Stimulated activated CD8-positive, alpha-beta memory T cell treated with anti-CD3 and anti-CD28 coated beads, Interleukin-12 subunit alpha, Interleukin-12 subunit beta, amount 100 ng/mL, for 4 hours (primary cell): ENCODE measurements around the gene POMGNT1.
A peak's percentile ranks its signal among the peaks of the same experiment; 100 is the strongest.
"Not testable (repeated sequence)": the region's sequence is repeated elsewhere in the genome, so short reads cannot be mapped to it uniquely, and the experiment has no call there.

Source experiments
- DNase-seq: peaks from one replicate; pipeline ENCODE4 v3.0.0-alpha.2; 2020; ENCODE audit warnings: low read depth

POMGNT1 gene

DNA sequence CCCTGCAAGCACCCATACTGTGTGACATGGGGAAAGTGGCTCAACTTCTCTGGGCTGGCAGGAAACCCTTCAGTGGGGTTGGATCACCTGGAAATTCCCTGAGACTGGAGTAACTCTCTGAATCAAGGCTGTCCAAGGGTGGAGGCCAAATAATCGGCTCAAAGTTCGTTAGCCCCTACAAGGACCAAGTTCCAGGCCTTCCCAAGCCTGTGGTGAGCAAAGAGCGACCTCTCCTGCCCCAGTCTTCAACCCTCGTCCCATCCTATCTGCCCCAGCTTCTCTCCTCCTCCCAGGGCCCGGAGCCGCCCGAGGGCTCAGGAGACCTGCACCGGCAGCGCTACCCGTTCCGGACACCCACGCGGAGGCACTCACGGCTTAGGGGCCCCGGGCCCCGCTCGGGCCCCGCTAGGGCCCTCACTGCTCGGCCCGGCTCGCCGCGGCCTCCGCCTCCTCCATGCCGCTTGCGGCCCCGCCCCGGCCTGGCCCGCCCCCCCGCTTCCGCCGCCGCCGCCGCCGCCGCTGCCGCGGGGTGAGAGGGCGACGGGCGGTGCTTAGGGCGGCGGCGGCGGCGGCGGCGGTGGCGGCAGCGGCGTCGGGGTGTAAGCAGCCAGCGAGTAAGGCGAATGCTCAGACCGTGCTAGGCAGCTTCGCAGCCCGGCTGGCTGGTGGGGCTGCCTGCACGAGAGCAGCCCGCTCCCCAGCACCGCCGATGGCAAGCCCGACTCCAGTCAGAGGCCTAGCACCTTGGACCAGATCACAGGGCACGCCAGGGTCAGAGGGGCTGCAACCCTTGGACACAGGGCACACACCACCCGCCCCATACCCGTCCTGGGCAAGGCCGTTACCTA is at the start of gene POMGNT1:
Gene POMGNT1 (minus strand): TSS at position 471 of the 848 bp plus-strand sequence. CDS start 613 bp downstream, outside the sequence.
- DNase-seq, result peak; percentile 71

DNA sequence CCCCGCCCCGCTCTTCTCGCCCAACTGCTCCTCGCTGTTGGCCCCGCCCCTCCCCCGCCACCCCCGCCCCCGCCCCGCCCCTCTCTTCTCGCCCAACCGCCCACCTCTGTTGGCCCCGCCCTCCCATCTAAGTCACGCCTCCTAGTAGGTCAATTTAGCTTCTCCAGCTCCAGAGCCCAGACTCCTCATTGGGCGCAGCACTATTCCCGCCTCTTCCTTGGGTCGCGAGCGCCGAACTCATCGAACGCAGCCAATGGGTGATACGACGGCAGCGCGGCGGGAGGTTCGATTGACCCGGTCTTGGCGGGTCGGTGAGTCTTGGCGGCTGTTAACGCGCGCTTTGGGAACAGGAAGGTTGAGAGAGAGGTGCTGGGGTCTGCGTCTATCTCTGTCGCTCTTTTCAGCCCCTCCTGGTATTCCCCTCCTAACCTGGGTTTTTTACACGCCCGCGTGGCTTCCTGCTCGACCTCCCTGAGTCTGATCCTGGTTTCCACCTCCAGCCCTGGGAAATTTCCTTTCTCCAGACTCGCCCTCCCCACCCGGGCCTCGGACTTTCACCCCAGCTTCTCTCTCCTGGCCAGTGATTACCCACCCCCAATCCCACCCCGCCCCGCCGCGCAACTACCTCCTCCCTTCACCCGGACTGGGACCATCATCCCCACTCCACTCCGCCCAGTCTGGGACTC is 49.3 kb upstream of the POMGNT1 start, which contains the start of gene RAD54L:
Gene RAD54L (plus strand): TSS at position 328 of the 686 bp plus-strand sequence. CDS start 643 bp downstream, outside the sequence.
- DNase-seq, result peak; percentile 89

DNA sequence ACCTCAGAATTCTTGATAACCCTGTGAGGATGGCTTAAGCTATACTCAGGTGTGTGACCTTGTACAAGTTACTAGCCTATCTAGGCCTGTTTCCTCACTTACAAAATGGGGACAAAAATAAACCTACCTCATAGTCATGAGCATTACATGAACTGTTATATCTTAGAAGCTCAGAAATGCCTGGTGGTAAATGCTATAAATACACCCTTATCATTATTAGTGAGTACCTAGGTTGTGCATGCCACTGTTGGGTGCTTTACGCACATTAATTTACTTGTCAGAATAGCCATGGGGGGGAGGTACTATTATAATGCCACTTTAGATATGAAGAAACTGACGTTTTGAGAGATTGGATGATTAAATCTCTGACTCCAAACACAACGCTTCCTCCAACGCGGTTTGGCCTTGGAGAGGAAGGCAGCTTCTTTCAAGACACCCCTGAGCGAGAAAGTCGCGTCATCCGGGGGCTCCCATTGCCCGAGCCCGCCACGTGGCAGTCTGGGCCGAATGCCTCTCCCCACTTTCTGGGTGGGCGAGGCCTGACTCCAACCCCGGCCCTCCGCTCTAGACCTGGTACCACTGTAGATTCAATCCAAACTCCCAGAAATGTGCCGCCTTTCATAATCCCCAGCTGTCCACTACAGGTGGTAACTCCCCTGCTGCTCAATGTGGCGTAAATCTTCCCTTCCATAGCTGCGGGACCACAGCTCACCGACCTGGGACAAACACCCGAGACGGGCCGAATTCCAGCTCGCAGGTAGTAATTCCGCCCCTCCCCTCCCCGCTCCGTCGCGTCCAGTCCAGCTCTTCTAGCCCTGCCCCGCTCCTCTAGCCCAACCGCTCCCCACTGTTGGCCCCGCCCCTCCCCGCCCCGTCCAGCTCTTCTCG is 48.6 kb upstream of the POMGNT1 start:
- peak; percentile 44 for DNase-seq

DNA sequence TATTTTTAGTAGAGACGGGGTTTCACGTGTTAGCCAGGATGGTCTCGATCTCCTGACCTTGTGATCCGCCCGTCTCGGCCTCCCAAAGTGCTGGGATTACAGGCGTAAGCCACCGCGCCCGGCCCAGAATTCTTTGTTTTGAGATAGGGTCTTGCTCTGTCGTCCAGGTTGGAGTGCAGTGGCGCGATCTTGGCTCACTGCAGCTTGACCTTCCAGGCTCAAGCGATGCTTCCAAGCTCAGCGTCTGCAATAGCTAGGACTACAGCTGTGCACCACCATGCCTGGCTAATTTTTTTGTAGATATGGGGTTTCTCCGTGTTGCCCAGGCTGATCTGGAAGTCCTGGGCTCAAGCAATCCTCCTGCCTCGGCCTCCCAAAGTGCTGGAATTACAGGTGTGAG is 47.9 kb upstream of the POMGNT1 start:
- DNase-seq, result not testable (repeated sequence)

DNA sequence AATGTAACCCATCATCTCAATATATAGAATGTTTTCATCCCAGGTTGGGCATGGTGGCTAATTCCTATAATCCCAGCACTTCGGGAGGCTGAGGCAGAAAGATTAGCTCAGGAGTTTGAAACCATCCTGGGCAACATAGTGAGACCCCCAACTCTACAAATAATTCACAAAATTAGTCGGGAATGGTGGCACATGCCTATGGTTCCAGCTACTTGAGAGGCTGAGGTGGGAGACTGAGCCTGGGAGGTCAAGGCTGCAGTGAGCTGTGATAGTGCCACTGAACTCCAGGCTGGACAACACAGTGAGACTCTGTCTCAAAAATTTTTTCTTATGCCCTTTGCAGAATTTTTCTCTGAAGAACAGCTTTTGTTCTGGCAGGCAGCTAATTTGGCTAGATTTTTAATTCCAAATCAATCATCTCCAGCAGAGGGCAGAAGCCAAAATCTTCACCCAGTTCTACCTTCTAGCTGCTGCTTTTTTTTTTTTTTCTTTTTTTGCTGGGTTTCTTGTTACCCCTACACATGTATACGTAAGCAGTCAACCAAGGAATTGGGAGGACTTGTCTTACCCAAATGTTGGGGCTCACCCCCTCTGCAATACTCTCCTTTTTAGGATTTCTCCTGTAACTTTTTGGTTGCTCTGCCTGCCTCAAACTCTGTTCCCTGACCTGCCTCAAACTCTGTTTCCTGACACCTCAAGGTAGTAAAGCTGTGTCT is 46.6 kb upstream of the POMGNT1 start:
- DNase-seq, result no peak

DNA sequence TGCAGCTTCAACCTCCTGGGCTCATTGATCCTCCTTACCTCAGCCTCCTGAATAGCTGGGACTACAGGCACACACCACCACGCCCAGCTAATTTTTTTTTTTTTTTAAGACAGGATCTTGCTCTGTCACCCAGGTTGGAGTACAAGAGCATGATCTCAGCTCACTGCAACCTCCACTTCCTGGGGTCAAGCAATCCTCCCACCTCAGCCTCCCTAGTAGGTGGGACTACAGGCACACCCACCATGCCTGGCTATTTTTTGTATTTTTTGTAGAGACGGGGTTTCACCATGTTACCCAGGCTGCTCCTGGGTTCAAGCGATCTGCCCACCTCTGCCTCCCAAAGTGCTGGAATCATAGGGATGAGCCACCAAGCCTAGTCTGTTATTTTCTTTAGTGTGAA is 45.6 kb upstream of the POMGNT1 start:
- not testable (repeated sequence) for DNase-seq

DNA sequence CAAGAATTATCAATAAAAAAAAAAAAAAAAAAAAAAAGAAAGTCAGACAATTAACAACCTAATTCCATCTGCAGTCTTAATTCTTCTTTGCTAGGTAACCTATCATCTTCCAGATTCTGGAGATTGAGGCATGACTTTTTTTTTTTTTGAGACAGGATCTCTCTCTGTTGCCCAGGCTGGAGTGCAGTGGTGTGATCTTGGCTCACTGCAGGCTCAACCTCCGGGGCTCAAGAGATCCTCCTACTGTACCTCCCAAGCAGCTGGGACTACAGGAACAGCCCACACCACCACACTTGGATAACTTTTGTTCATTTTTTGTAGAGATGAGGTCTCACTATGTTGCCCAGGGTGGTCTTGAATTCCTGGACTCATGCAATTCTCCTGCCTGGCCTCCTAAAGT is 44.7 kb upstream of the POMGNT1 start:
- DNase-seq, result no peak

DNA sequence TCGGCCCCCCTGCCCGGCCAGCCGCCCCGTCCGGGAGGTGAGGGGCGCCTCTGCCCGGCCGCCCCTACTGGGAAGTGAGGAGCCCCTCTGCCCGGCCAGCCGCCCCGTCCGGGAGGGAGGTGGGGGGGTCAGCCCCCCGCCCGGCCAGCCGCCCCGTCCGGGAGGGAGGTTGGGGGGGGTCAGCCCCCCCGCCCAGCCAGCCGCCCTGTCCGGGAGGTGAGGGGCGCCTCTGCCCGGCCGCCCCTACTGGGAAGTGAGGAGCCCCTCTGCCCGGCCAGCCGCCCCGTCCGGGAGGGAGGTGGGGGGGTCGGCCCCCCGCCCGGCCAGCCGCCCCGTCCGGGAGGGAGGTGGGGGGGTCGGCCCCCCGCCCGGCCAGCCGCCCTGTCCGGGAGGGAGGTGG is 43.5 kb upstream of the POMGNT1 start:
- not testable (repeated sequence) for DNase-seq

DNA sequence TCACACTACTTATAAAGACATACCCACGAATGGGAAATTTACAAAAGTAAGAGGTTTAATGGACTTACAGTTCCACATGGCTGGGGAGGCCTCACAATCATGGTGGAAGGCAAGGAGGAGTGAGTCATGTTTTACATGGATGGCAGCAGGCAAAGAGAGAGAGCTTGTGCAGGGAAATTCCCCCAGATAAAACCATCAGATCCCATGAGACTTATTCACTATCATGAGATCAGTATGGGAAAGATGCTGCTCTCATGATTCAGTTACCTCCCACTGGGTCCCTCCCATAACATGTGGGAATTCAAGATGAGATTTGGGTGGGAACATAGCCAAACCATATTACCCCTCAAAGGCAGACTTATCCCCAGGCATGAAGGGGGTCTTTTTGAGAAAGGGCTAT is 40.6 kb upstream of the POMGNT1 start:
- DNase-seq, result not testable (repeated sequence)

DNA sequence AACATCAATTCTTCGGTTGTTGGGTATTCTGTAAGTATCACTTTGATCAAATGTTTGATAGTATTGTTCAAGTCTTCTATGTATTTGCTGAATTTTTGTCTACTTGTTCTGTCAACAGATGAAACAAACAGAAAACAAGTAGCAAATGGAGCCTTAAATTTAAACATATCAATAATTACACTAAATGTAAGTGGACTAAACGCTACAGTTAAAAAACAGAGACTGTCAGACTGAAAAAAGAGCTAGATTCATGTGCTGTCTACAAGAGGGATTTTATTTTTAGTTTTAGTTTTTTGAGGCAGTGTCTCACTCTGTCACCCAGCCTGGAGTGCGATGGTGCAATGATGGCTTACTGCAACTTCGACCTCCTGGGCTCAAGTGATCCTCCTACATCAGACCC is 38.6 kb upstream of the POMGNT1 start:
- DNase-seq, result no peak

DNA sequence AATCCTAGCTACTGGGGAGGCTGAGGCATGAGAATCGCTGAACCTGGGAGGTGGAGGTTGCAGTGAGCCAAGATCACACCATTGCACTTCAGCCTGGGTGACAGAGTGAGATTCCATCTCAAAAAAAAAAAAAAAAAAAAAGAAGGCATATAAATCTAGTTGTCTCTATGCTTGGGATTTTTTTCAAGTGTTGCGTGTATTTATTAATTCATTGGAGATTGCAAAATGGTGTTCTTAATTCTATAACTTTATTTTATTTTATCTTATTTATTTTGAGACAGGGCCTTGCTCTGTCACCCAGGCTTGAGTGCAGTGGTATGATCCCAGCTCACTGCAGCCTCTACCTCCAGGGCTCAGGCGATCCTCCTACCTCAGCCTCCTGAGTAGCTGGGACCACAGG is 33.0 kb upstream of the POMGNT1 start:
- not testable (repeated sequence) for DNase-seq

DNA sequence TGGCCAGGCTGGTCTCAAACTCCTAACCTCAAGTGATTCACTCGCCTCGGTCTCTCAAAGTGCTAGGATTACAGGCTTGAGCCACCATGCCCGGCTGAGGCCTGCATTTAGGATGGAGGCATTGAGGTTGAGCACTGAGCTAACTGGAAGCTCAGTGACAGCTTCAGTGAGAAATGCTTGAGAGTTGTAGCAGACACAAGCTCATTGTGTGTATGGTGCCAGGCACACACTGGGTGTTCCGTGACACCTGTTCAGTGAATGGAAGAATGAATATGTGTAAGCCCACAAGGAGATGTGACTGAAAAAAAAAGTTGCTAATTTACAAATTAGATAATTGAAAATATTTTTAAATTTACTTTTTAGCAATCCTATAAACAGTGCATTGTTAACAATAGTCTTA is 26.7 kb upstream of the POMGNT1 start:
- no peak for DNase-seq

DNA sequence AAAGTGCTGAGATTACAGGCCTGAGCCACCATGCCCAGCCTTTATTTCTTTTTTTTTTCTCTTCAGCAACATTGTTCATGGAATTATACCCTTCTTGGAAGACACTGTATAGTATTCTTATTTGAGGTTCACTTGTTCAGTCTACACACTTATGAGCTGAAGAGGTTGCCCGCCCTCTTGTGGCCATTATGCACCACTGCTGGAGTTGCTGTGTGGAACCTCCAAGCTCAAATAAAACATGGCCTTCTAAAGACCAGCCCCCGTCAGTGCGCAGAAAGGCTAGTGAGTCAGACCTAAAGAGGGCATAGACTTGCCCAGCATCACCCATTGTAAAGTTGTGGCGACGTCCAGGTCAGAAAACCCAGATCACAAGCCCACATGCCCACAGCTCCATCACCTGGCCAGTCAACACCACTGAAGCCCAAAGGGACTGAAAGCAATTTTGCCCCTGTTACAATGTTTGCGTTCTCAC is 25.3 kb upstream of the POMGNT1 start:
- peak; percentile 17 for DNase-seq

DNA sequence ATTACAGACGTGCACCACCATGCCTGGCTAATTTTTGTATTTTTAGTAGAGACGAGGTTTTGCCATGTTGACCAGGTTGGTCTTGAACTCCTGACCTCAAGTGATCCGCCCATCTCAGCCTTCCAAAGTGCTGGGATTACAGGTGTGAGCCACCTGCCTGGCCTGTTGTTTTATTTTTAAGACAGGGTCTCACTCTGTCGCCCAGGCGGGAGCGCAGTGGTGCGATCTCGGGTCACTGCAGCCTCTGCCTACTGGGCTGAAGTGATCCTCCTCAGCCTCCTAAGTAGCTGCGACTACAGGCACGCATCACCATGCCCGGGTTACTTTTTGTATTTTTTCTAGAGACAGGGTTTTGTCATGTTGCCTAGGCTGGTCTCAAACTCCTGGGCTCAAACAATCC is 24.8 kb upstream of the POMGNT1 start:
- DNase-seq, result not testable (repeated sequence)

DNA sequence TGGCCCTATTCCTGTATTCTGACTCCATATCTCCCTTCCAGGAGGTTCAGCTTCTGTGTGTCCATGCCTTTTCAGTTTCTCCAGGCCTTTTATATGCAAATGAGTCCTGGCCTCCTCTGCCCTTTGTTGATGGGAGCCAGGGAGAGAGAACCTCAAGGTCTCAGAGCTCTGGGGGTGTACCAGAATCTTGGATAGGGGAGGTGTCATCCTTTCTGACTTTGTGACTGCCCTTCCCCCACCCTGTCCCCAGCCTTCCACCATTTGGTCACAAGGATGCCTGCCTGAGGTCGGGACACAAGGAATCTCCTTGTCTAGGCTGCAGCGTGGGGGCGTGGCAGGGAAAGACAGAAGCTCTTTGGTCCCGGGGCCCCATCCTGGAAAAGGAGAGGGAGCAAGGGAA is 23.5 kb upstream of the POMGNT1 start:
- no peak for DNase-seq

DNA sequence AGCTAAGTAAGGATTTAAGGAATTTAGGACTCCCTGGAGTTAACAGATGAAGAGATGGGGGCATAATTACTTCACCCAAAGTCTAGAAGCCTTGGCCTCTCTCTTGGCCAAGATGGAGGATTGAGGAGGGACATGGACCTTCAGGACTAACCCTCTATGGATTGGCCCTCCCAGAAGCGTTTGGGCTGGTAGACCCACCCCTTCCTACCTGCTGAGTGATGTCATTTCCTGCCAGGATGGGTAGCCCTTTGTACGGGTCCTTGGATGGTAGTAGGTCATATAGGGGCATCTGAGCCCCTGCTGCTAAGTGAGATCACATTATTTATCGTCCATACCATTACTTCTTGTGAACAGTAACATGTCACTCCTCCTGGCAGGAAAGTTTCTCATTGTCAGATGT is 22.6 kb upstream of the POMGNT1 start:
- no peak for DNase-seq

DNA sequence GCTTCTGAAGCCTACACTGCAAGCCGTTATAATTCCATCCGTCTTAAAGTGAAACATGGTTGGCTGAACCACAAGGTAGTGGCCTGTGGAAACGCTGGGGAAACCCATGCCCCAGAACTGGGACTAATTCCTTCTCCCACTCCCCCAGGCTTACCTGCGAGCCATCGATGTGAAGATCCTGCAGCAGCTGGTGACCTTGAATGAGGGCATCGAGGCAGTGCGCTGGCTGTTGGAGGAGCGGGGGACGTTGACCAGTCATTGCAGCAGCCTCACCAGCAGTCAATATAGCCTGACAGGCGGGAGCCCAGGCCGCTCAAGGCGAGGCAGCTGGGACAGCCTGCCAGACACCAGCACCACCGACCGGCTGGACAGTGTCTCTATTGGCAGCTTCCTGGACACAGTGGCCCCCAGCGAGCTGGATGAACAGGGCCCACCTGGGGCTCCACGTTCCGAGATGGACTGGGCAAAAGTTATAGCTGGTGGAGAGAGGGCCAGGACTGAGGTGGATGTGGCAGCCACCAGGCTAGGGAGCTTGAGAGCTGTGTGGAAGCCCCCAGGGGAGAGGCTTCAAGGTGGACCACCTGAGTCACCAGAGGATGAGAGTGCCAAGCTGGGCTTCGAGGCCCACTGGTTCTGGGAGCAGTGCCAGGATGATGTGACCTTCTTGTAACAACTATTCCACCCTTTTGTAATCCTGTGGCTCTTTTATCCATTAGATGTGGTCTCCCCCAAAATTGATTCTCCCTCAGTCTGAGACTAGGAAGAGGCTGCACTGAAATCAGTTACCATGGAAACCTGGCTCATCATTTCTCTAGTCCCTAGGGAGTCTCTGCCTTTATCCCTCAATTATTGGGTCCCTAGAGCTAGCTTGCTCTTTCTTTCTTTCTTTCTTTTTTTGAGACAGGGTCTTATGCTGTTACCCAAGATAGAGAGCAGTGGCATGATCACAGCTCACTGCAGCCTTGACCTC is 21.6 kb upstream of the POMGNT1 start:
- no peak for DNase-seq

DNA sequence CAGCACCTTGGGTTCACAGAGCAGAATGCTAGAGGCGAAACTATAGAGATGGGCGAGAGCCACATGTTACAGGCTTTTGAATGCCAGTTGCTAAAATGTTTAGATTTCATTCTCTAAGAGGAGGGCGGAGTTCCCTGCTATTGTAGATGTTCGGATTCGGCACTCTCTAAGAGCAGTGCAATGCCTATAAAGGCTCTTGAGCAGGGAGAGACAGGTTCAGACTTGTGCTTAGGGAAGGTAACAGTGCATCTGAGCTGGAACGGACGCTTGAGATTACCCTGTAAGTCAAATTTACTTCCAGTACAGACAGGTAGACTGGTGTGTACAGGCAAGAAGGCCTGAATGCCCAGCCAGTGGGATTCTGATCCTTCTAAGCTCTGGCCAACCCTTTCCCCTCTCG is 20.2 kb upstream of the POMGNT1 start:
- no peak for DNase-seq

DNA sequence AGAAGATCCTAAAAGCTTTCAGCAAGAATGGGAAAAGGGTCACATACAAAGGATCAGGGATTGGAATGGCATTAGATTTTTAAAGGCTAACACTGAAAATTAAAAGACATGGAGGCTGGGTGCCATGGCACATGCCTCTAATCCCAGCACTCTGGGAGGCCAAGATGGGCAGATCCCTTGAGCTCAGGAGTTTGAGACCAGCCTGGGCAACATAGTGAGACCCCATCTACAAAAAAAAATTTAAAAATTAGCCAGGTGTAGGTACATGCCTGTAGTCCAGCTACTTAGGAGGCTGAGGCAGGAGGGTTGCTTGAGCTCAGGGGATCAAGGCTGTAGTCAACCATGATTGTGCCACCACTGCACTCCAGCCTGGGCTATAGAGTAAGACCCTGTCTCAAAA is 17.3 kb upstream of the POMGNT1 start:
- DNase-seq, result no peak

DNA sequence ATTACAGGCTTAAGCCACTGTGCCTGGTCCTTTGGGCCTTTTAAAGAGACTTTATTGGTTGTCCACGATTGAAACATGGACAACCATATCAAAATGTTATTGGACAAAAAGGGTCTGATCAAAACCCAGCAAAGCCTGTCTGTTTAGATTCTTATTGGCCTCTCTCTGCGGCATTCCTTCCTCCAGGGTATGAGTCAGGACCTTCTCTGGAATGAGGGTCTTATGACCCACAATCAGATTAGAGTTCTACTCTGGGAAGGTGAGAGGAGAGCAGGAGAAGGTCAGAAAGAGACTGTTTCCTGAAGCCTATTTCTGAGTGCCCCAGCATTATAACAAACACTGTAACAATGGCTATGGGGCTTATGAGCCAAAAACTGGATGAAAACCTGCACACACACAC is 12.8 kb upstream of the POMGNT1 start:
- DNase-seq, result no peak
